NCI-H2081 treated with DMSO at 0.1 percent for 48 hours (cell line): ENCODE data around the gene NPPA.

Experiments used
- DNase-seq: peaks from one replicate; lab custom pipeline; 2025; lab: John Stamatoyannopoulos, UW

NPPA gene

GRCh38 chr1:11842154-11843041, 5.2 kb downstream of the NPPA start:
- DNase-seq = no peak

GRCh38 chr1:11841245-11842153, 6.1 kb downstream of the NPPA start:
- DNase-seq = no peak

GRCh38 chr1:11839727-11840705, 7.6 kb downstream of the NPPA start:
- no peak for DNase-seq

- DNase-seq = no peak
Measured at GRCh38 chr1:11838349-11839272, 9.0 kb downstream of the NPPA start.

- DNase-seq = no peak
Measured at GRCh38 chr1:11837767-11838348, 9.7 kb downstream of the NPPA start.

GRCh38 chr1:11836955-11837766, 10.4 kb downstream of the NPPA start:
- DNase-seq = no peak

- no peak for DNase-seq
Measured at GRCh38 chr1:11835441-11836225, 11.9 kb downstream of the NPPA start.

- no peak for DNase-seq
Measured at GRCh38 chr1:11833900-11834299, 13.7 kb downstream of the NPPA start.

GRCh38 chr1:11833497-11833896, 14.1 kb downstream of the NPPA start:
- DNase-seq = no peak

GRCh38 chr1:11831945-11832725, 15.4 kb downstream of the NPPA start:
- peak; percentile 71 for DNase-seq

- DNase-seq = no peak
Measured at GRCh38 chr1:11828511-11828910, 19.1 kb downstream of the NPPA start.

GRCh38 chr1:11826946-11827345, 20.6 kb downstream of the NPPA start:
- DNase-seq = no peak

GRCh38 chr1:11825131-11825530, 22.5 kb downstream of the NPPA start:
- no peak for DNase-seq

GRCh38 chr1:11823366-11824137, 24.0 kb downstream of the NPPA start:
- no peak for DNase-seq

GRCh38 chr1:11822091-11822490, 25.5 kb downstream of the NPPA start:
- DNase-seq = no peak

- DNase-seq = no peak
Measured at GRCh38 chr1:11817192-11817591, 30.4 kb downstream of the NPPA start.

- no peak for DNase-seq
Measured at GRCh38 chr1:11813021-11813420, 34.6 kb downstream of the NPPA start.
